RWPE1 (cell line): Measurements from ENCODE around the gene LHFPL3.

Experiments
- CTCF ChIA-PET: fragments of 350-600 bp; sonication (Branson Sonifier 250); formaldehyde crosslinking; extraction: SDS; loops from one replicate; lab custom pipeline; 2021; lab: Yijun Ruan, JAX
- POLR2A ChIA-PET: fragments of 400-600 bp; formaldehyde crosslinking; extraction: SDS; loops from one replicate; lab custom pipeline; 2020; ENCODE audit warnings: antibody characterized with exemption; ENCODE audit not compliant: low non-redundant PET; lab: Yijun Ruan, JAX
- DNase-seq: peaks from one replicate; pipeline ENCODE4 v3.0.0; 2012; ENCODE audit warnings: low spot score
- H3K27ac ChIP-seq: fragments of 450-650 bp; 2 replicates; pipeline ENCODE4 v1.5.1; 2017
- TF ChIP-seq, protein P1 (sequence below): fragments of 450-650 bp; conservative IDR thresholded peaks from 2 replicates; pipeline ENCODE4 v1.5.1; 2017; ENCODE audit warnings: low read depth, mild to moderate bottlenecking

Gene LHFPL3

DNA sequence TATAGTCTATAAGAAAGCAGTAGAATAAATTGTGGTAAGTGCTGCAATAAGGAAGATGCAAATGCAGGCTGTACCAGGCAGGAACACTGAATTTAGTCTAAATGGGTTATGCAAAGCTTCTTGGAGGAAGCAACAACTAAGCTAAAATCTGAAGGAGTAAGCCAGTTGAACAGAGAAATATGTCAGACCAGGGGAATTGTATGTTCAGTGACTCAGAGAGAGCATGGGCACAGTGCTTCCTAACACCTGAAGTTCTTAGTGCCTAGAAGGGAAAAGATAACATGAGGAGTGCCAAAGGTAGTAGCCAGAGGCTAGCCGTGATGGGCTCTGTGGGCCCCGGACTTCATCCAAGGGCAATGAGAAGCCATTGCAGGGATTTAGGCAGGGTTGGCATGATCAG, 481.5 kb downstream of the LHFPL3 start:
- CTCF ChIA-PET = no interaction called here
- TF ChIP-seq, protein P1, sequence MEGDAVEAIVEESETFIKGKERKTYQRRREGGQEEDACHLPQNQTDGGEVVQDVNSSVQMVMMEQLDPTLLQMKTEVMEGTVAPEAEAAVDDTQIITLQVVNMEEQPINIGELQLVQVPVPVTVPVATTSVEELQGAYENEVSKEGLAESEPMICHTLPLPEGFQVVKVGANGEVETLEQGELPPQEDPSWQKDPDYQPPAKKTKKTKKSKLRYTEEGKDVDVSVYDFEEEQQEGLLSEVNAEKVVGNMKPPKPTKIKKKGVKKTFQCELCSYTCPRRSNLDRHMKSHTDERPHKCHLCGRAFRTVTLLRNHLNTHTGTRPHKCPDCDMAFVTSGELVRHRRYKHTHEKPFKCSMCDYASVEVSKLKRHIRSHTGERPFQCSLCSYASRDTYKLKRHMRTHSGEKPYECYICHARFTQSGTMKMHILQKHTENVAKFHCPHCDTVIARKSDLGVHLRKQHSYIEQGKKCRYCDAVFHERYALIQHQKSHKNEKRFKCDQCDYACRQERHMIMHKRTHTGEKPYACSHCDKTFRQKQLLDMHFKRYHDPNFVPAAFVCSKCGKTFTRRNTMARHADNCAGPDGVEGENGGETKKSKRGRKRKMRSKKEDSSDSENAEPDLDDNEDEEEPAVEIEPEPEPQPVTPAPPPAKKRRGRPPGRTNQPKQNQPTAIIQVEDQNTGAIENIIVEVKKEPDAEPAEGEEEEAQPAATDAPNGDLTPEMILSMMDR = no peak
- POLR2A ChIA-PET = no interaction called here
- no peak for DNase-seq
- H3K27ac ChIP-seq = no peak overlapping the region

DNA sequence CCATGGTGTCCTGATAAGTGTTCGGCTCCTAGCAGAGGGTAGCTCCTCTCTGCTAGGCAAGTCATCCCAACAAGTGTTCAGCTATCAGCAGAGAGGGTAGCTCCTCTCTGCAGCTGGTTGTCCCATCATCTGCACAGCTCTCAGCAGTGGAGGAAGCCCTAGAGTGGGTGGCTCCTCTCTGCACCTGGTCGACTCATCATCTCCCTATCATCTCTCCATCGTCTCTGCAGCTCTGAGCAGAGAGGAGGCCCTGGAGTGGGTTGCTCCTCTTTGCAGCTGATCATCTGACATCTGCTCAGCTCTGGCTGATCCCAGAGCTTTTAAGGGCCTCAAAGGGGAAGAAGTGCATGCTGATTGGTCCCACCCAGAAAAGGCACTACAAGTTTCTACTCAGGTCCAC, 485.7 kb downstream of the LHFPL3 start:
- ChIA-PET CTCF (interaction anchor here (0.5 kb wide), 1 partner anchor 343 kb away, joined by 3 read pairs; no protein-coding TSS in a partner anchor), POLR2A (no interaction called here)
- no peak for DNase-seq
- TF ChIP-seq, protein P1 = no peak
- H3K27ac ChIP-seq = no peak overlapping the region

DNA sequence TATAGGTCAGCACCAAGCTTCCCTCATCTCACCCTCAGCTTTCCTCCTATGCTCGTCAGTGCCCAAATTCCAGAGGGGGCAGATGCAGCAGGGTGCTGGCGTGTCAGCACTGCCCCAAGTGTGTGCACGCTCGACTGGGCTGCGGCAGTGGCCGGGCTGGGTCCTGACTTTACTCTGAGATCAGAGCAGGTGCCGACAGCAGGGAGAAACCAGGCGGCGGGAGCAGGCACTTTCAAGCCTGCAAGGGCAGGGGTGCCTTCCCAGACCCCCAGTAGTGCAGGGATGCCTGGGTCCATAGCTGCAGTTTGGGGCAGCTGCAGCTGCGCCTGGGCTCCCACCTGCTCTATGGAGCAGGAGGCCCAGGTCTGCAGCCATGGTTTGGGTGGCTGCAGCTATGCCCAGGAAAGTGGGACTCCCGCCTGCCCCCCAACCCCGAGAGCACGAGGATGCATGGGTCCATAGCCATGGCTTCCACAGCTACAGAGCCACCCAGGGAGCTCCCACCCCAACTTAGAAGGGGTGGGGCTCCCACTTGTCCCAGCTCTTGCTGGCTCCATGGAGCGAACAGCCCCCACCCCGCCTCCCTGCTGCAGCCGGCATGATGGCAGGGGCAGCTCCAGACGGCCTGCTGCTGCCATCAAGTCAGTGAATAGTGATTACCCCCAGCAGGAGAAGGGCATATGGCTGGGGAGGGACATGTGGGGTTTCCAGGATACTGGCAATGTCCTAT, 486.4 kb downstream of the LHFPL3 start:
- no peak overlapping the region for H3K27ac ChIP-seq
- ChIA-PET CTCF (interaction anchor here (0.5 to 0.9 kb wide), 2 partner anchors 103 to 344 kb away, joined by 3 read pairs; no protein-coding TSS in a partner anchor), POLR2A (no interaction called here)
- TF ChIP-seq, protein P1 = no peak
- DNase-seq = no peak

DNA sequence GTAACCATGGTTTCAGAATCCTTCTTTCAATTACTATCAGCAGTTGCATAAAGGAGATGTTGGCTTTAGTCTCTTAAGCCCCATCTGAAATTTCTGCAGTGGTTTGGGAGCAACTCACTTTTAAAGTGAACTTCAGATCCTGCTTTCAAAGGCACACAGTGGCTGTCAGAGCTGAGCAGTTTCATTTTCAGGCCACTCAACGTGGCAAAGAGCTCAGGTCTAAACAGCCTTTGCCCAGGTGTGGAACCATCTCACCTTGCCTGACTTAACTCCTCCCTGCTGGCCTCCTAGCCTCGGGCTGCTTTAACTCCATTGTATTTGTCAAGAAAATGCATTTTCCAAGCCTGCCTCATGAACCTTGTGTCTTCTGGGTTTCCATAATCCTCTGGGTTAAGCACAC, 488.1 kb downstream of the LHFPL3 start:
- CTCF ChIA-PET = no interaction called here
- no peak for DNase-seq
- POLR2A ChIA-PET = no interaction called here
- no peak overlapping the region for H3K27ac ChIP-seq
- TF ChIP-seq, protein P1 = no peak

DNA sequence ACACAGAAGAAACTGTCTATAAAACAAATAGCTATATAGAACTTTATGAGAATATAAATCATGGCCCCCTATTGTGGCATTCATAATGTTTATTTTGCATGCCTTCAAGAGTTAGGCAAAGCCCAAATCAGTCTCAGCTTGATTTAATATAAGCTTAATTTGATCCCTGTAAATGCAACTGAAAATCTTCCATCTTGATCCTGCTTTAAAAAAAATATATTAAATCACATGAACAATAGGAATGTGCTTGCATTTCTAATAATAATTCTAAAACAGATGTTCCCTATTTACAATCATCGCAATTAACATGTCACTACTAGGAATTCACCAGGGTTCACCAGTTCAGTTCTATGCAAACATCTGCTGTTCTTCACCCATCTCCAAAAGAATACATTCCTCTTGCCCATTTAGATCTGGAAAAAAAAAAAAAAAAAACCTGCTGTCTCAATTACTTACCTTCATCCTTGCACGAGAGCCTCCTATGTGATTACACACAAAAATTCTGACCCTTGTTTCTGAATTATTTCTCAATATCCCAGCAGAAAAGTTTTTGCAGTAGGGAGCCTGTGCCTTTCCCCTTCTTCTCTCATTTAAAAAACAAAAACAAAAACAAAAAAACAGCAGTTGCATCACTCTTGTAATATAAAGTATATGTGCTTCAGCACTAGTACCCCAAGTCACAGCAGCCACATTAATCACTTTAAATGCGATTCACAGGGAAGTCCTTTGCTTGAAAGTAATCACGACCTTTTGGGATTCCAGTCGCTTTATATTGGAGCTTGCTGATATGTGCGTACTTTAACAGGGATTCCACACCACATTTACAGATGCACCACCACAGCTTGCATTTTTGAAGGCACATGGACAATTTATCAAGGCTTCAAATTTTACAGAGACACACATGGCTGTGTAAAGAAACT, 490.8 kb downstream of the LHFPL3 start:
- no peak overlapping the region for H3K27ac ChIP-seq
- TF ChIP-seq, protein P1 = no peak
- ChIA-PET POLR2A (no interaction called here), CTCF (no interaction called here)
- no peak for DNase-seq

DNA sequence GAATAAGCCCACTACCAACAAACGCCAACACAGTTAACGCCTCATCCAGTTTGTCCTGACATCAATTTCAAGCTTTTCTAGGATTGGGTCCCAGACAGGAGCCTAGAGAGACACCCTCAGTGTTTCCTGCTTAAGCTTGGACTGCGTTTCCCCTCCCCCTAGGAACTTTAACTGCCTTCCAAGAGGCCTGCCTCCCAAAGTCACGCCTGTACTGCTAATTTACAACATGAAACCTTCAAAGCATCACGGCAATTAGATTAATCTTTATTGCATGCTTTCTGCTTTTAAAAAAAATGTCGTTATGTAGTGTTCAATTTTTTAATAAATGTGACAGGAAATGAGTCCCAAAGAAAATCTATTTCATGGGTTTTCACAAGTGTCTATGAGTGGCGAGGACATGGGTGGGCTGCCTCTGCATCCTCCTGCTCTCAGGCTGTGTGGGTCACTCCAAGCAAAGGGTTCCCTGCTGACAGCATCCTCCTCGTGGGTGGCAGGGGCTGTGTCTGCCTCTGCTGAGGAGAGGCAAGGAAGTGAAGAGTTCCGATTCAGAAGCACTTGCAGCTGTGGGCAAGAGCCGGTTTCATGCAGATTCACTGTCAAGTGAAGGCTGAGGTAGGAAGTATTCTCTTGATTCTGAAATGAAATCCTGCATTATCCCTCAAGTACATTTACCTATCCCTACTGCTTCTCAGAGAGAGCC, 492.6 kb downstream of the LHFPL3 start:
- DNase-seq = no peak
- ChIA-PET CTCF (no interaction called here), POLR2A (no interaction called here)
- TF ChIP-seq, protein P1 = no peak
- no peak overlapping the region for H3K27ac ChIP-seq
